Stimulated activated naive CD8-positive, alpha-beta T cell treated with anti-CD3 and anti-CD28 coated beads, Interleukin-15, amount 100 ng/mL, for 72 hours (primary cell): ENCODE measurements around the gene MEIS3.
"Not testable (repeated sequence)": the region's sequence is repeated elsewhere in the genome, so short reads cannot be mapped to it uniquely, and the experiment has no call there.

Experiments used
- ATAC-seq: fragments of 150-1000 bp; cut with Tn5 transposase; 2 replicates; pipeline ENCODE4 v1.10.0; 2021; ENCODE audit warnings: mild to moderate bottlenecking, moderate library complexity
- DNase-seq, 2 donors: peaks; one replicate each; pipeline ENCODE4 v3.0.0; 2021 to 2022
- H3K27ac Mint-ChIP-seq, 2 donors: one replicate each; pipeline ENCODE4 v1.8.0; 2022; ENCODE audit warnings: mild to moderate bottlenecking in 2 of 2, mixed read lengths in 2 of 2, moderate library complexity in 2 of 2
- H3K27me3 Mint-ChIP-seq: one replicate; pipeline ENCODE4 v1.8.0; 2022; ENCODE audit warnings: mixed read lengths
- H3K4me1 Mint-ChIP-seq: one replicate; pipeline ENCODE4 v1.8.0; 2022; ENCODE audit warnings: mild to moderate bottlenecking, mixed read lengths
- H3K4me3 Mint-ChIP-seq, 2 donors: one replicate each; pipeline ENCODE4 v1.8.0; 2022; ENCODE audit warnings: mild to moderate bottlenecking in 2 of 2, mixed read lengths in 2 of 2, moderate library complexity in 1 of 2
- H3K9me3 Mint-ChIP-seq, 2 donors: one replicate each; pipeline ENCODE4 v1.8.0; 2022; ENCODE audit warnings: mixed read lengths in 2 of 2

Gene MEIS3

GRCh38 chr19:47427241-47428176 lies 8.2 kb upstream of the MEIS3 start:
- Mint-ChIP-seq H3K27me3 (peaks cover 71% of the 10 kb centered on the region), H3K27ac (no peak overlapping the region), H3K9me3 (no peaks in the 10 kb centered on the region), H3K4me1 (peaks cover 32% of the 10 kb centered on the region), H3K4me3 (no peak overlapping the region)
- peak; percentile 78 to 82 for DNase-seq
- peak; percentile 62 for ATAC-seq

GRCh38 chr19:47423203-47423882 lies 4.0 kb upstream of the MEIS3 start:
- Mint-ChIP-seq H3K9me3 (no peaks in the 10 kb centered on the region), H3K27me3 (peaks cover 78% of the 10 kb centered on the region), H3K27ac (peak overlapping the region in 1 of 2 donors; percentile 34), H3K4me1 (peaks cover 33% of the 10 kb centered on the region), H3K4me3 (no peak overlapping the region)
- ATAC-seq = no peak
- DNase-seq = no peak

DNA sequence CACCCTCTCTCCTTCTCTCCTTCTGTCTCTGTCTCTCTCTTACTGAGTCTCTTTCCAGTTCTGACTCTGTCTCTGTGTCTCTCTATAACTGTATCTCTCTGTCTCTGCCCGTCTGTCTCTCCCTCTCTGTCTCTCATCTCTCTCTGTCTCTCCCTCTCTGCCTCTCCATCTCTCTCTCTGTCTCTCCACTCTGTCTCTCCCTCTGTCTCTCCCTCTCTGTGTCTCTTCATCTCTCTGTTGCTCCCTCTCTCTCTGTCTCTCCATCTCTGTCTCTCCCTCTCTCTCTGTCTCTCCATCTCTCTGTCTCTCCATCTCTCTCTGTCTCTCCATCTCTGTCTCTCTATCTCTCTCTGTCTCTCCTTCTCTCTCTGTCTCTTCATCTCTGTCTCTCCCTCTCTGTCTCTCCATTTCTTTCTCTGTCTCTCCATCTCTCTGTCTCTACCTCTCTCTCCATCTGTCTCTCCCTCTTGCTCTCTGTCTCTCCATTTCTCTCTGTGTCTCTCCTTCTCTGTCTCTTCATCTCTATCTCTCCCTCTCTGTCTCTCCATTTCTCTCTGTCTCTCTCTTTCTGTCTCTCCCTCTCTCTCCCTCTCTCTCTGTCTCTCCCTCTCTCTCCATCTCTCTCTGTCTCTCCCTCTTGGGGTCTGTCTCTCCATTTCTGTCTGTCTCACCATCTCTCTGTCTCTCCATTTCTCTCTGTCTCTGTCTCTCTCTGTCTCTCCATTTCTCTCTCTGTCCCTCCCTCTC lies 3.3 kb upstream of the MEIS3 start:
- Mint-ChIP-seq H3K27ac (peak overlapping the region in 1 of 2 donors; percentile 34), H3K4me3 (no peak overlapping the region), H3K9me3 (no peaks in the 10 kb centered on the region), H3K27me3 (peaks cover 86% of the 10 kb centered on the region), H3K4me1 (peaks cover 41% of the 10 kb centered on the region)
- ATAC-seq (no peak), DNase-seq (no peak)

DNA sequence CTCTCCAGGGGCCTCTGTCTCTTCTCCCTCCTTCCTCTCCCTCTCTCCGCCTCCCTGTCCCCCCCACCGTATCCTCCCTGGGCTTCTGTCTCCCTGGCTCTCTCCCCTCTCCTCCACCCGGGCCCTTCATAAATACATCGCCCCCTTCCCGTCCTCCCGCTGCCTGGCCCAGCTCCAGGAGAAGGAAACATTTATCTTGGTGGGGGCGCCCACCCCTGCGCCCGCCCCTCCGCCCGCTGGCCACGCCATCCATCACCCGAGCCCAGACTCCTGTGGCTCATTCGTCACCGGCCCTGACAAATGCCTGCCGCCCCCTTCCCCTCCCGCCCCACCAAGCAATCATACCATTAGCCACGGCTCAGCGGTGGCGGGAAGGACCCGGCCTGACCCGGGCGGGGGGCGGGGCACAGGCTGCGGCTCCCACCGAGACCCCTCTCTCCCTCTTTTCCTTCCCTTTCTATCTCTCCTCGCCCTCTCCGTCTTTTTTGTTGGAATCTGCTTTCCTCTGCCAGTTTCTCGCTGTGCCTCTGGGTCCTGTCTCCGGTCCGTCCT lies 2.6 kb upstream of the MEIS3 start:
- Mint-ChIP-seq H3K9me3 (no peaks in the 10 kb centered on the region), H3K4me3 (no peak overlapping the region), H3K27me3 (peaks cover 88% of the 10 kb centered on the region), H3K4me1 (peaks cover 48% of the 10 kb centered on the region), H3K27ac (no peak overlapping the region)
- DNase-seq = no peak
- ATAC-seq = no peak

GRCh38 chr19:47421244-47421786 lies 2.0 kb upstream of the MEIS3 start:
- peak overlapping the region in 1 of 2 donors; percentile 34 for H3K4me3 Mint-ChIP-seq
- no peak for ATAC-seq
- H3K4me1 Mint-ChIP-seq = peaks cover 54% of the 10 kb centered on the region
- H3K27ac Mint-ChIP-seq = no peak overlapping the region
- H3K9me3 Mint-ChIP-seq = no peaks in the 10 kb centered on the region
- peaks cover 88% of the 10 kb centered on the region for H3K27me3 Mint-ChIP-seq
- DNase-seq = no peak

DNA sequence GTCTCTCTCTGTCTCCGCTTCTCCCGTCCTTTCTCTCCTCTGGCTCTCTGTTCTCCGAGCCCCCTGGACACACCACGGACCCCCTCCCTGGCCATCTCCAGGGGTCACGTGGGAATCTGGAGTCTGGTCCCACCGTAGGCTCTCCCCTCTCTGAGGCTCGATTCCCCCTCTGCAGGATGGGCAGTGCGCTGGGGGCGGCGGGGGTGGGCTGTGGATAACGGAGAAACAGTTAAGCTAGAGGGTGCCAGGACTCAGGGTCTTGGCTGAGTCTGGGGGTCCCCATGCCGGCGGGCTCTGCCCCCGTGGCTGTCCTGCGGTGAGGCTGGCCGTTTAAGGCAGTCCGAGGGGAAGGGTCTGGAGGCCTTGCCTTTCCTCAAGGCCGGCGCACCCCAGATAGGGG lies 462 bp upstream of the MEIS3 start:
- Mint-ChIP-seq H3K27me3 (peaks cover 95% of the 10 kb centered on the region), H3K4me3 (no peak overlapping the region), H3K27ac (no peak overlapping the region), H3K4me1 (peaks cover 59% of the 10 kb centered on the region), H3K9me3 (no peaks in the 10 kb centered on the region)
- ATAC-seq = no peak
- no peak for DNase-seq

DNA sequence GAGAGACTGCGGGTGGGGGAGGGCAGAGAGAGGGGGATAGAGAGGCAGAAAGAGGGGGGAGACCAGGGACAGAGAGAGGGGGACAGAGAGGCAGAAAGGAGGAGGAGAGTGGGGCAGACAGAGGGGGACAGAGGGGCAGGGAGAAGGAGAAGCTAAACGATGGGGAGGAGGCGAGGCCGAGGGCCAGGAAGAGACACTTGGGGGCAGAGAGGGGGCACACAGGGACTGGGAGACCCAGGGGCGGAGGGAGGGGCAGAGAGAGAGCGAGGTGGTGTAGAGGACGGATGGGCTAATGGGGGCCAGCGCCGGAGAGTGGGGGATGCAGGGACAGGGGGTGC lies 666 bp downstream of the MEIS3 start:
- H3K27me3 Mint-ChIP-seq = peaks cover 97% of the 10 kb centered on the region
- DNase-seq = no peak
- H3K27ac Mint-ChIP-seq = no peak overlapping the region
- H3K4me1 Mint-ChIP-seq = peaks cover 59% of the 10 kb centered on the region
- no peak for ATAC-seq
- H3K9me3 Mint-ChIP-seq = no peaks in the 10 kb centered on the region
- peak overlapping the region; percentile 30 to 50 for H3K4me3 Mint-ChIP-seq

GRCh38 chr19:47417746-47418691 lies 1.3 kb downstream of the MEIS3 start:
- Mint-ChIP-seq H3K4me1 (peaks cover 56% of the 10 kb centered on the region), H3K27me3 (peaks cover 97% of the 10 kb centered on the region), H3K9me3 (no peaks in the 10 kb centered on the region), H3K4me3 (peak overlapping the region; percentile 25 to 30), H3K27ac (no peak overlapping the region)
- ATAC-seq = peak; percentile 14
- DNase-seq = no peak

DNA sequence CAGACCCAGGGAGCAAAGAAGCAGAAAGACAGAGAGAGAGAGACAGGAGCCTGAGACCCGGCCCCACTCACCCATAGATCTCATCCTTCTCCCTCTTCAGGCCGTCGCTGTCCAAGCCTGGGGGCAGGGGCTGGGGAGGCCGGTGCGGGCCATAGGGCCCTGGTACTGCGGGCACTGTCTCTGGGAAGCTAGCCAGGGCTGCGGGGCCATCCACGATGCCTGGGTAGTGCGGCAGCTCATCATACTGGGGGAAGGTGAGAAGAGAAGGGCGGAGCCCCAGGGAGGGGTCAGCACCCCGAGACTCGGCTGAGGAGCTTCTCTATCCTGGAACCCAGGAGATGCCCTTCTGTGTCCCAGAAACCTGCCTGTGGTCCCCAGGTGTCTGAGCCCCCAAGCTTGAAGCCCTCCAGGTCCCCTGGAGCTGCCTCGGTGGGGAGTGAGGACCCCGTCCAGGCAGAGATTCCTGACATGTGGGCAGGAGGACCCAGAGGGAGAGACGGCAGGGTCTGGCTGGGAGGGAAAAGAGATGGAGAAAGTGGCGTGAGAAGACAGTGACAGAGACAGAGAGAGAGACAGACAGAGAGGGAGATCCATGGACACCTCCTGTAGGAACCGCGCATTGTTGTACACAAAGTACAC lies 2.1 kb downstream of the MEIS3 start:
- Mint-ChIP-seq H3K4me3 (no peak overlapping the region), H3K27ac (no peak overlapping the region)
- ATAC-seq = no peak

DNA sequence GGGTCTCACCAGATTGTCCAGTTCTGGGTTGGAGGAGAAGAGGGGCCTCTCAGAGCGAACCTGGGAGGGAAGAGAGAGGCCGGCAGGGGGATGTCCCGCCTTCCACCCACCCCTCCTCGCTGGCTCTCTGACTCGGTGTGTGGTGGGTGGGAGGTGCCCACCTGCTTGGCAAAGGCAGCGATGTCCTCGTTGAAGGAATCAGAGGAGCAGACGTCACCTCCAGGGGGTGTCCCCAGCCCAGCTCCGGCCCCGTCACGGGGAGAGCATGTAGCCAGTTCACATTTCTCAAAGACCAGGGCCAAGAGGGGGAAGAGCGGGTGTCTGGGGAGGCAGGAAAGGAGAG lies 2.7 kb downstream of the MEIS3 start:
- no peak overlapping the region for H3K27ac Mint-ChIP-seq
- H3K9me3 Mint-ChIP-seq = no peaks in the 10 kb centered on the region
- peaks cover 44% of the 10 kb centered on the region for H3K4me1 Mint-ChIP-seq
- ATAC-seq = peak; percentile 8
- H3K27me3 Mint-ChIP-seq = peaks cover 84% of the 10 kb centered on the region
- H3K4me3 Mint-ChIP-seq = no peak overlapping the region
- DNase-seq = no peak

More for the DNA sequence above, 2.1 kb downstream of the MEIS3 start:
- Mint-ChIP-seq H3K4me1 (peaks cover 48% of the 10 kb centered on the region), H3K27me3 (peaks cover 90% of the 10 kb centered on the region), H3K9me3 (no peaks in the 10 kb centered on the region)
- DNase-seq = no peak

DNA sequence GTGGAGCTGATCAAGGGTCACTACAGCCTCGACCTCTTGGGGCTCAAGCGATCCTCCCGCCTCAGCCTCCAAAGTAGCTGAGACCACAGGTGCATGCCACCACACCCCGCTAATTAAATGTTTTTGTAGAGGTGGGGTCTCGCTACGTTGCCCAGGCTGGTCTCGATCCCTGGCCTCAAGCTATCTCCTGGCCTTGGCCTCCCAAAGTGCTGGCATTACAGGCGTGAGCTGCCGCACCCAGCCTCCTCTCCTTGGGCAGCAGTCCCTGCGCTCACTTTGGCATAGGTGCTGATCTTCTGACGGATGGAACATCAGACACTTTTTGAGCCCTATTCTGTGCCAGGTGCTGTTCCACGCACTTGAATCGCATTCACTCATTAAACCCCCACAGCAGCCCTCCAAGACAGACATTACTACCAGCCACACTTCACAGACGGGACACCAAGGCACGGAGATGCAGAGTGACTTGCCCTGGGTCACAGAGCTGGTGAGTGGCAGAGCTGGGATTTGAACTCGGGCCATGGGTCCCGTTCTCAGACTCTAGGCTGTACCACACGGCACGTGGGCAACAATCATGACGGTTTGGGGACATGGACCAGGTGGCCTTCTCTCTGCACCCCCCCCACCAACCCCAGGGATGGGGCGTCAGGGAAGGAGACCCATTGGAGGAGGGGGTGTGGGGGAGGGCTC lies 3.2 kb downstream of the MEIS3 start:
- Mint-ChIP-seq H3K27me3 (peaks cover 79% of the 10 kb centered on the region), H3K27ac (no peak overlapping the region), H3K9me3 (no peaks in the 10 kb centered on the region), H3K4me3 (no peak overlapping the region), H3K4me1 (peaks cover 39% of the 10 kb centered on the region)
- no peak for DNase-seq
- ATAC-seq = no peak

DNA sequence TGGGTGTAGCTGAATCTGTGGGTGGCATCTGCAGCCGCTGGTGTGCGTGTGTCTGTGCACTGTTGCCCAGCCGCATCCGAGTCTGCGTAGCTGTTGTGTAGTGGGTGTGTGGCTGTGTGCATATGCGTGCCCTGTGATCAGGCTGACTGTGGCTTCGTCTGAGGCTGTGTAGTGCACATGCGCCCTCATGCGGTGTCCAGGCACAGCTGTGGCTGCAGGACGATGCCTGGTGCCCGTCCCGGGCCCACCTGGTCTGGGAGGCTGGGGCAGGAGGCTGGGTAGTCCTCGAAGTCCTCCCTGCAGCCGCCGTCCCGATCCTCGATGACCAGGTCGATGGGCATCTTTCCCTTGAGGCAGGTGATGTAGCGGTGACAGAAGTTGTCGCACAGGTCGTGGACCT lies 4.9 kb downstream of the MEIS3 start:
- no peak for DNase-seq
- H3K27ac Mint-ChIP-seq = no peak overlapping the region
- no peak for ATAC-seq
- peaks cover 65% of the 10 kb centered on the region for H3K27me3 Mint-ChIP-seq
- H3K4me3 Mint-ChIP-seq = no peak overlapping the region
- peaks cover 29% of the 10 kb centered on the region for H3K4me1 Mint-ChIP-seq
- no peaks in the 10 kb centered on the region for H3K9me3 Mint-ChIP-seq

DNA sequence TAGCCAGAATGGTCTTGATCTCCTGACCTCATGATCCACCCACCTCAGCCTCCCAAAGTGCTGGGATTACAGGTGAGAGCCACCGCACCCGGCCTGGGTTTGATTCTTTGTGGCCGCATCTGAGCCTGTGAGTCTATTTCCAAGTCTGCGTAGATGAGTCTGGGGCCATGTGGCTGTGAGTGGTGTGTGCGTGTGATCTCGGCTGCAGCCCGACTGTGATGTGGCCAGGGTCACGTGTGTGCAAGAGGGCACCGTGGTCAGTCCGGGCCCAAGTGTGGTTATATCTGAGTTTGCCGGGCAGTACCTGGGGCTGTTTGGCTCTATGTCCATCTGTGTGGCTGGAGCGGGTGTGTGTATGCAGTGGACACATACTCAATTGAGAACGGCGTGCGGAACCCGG lies 5.4 kb downstream of the MEIS3 start:
- peaks cover 67% of the 10 kb centered on the region for H3K27me3 Mint-ChIP-seq
- no peak overlapping the region for H3K4me3 Mint-ChIP-seq
- ATAC-seq (no peak), DNase-seq (no peak)
- H3K4me1 Mint-ChIP-seq = peaks cover 29% of the 10 kb centered on the region
- no peaks in the 10 kb centered on the region for H3K9me3 Mint-ChIP-seq
- no peak overlapping the region for H3K27ac Mint-ChIP-seq

DNA sequence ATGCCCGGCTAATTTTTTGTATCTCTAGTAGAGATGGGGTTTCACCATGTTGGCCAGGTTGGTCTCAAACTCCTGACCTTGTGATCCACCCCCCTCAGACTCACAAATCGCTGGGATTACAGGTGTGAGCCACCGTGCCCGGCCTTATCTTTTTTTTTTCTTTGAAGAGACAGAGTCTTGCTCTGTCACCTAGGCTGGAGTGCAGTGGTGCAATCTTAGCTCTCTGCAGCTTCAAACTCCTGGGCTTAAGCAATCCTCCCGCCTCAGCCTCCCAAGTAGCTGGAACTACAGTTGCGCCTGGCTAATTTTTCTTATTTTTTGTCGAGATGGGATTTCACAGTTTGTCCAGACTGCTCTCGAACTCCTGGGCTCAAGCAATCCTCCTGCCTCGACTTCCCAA lies 7.6 kb downstream of the MEIS3 start:
- H3K27me3 Mint-ChIP-seq = peaks cover 67% of the 10 kb centered on the region
- not testable (repeated sequence) for H3K4me1 Mint-ChIP-seq, ATAC-seq, H3K27ac Mint-ChIP-seq, H3K9me3 Mint-ChIP-seq, H3K4me3 Mint-ChIP-seq, DNase-seq
